Progenitor cell of endocrine pancreas (in vitro differentiated cells): ENCODE results near the gene NAA25. TPM values are rescaled to one million over a fixed set of nuclear protein-coding genes. Genes with fewer than 3 reads are reported as not detected.
A peak's percentile ranks its signal among the peaks of the same experiment; 100 is the strongest.

ENCODE experiments used
- DNase-seq: peaks from one replicate; pipeline ENCODE4 v3.0.0; 2021; ENCODE audit warnings: low spot score; ENCODE audit not compliant: unreplicated experiment
- H3K27ac Mint-ChIP-seq: 2 replicates; pipeline ENCODE4 v1.8.0; 2021; ENCODE audit warnings: mild to moderate bottlenecking, moderate library complexity, mixed read lengths
- H3K27me3 Mint-ChIP-seq: 2 replicates; pipeline ENCODE4 v1.8.0; 2021; ENCODE audit warnings: mixed read lengths
- H3K36me3 Mint-ChIP-seq: 2 replicates; pipeline ENCODE4 v1.8.0; 2022; ENCODE audit warnings: mixed read lengths; ENCODE audit not compliant: insufficient read depth
- H3K4me1 Mint-ChIP-seq: 2 replicates; pipeline ENCODE4 v1.8.0; 2021; ENCODE audit warnings: low read depth, mixed read lengths
- H3K4me3 Mint-ChIP-seq: 2 replicates; pipeline ENCODE4 v1.8.0; 2021; ENCODE audit warnings: low read depth, mild to moderate bottlenecking, moderate library complexity, mixed read lengths
- H3K9me3 Mint-ChIP-seq: 2 replicates; pipeline ENCODE4 v1.8.0; 2021; ENCODE audit warnings: low read depth, mixed read lengths
- CTCF ChIP-seq: fragments of 200-600 bp; sonication (generic); IDR thresholded peaks from one replicate; pipeline ENCODE4 v1.5.0; 2021; ENCODE audit warnings: antibody characterized with exemption, mild to moderate bottlenecking; ENCODE audit not compliant: unreplicated experiment
- total RNA-seq: library from RNA; stranded (reverse); gene quantifications from 2 replicates; pipeline ENCODE4 v1.2.1, GENCODE V29; 2021

Gene NAA25
- total RNA-seq, 1 donor from 2014 or later, result 34.5 TPM

- H3K9me3 Mint-ChIP-seq, result peaks cover 7% of the 10 kb centered on the region
- H3K4me3 Mint-ChIP-seq, result peak overlapping the region; percentile 54
- DNase-seq, result no peak
- peaks cover 26% of the 10 kb centered on the region for H3K36me3 Mint-ChIP-seq
- H3K27me3 Mint-ChIP-seq, result no peaks in the 10 kb centered on the region
- peaks cover 20% of the 10 kb centered on the region for H3K4me1 Mint-ChIP-seq
- peak overlapping the region; percentile 50 for H3K27ac Mint-ChIP-seq
- no peak for TF ChIP-seq CTCF
These were observed 92.6 kb downstream of the NAA25 start for GRCh38 chr12:112015938-112016337.

GRCh38 chr12:112013601-112014402, 94.8 kb downstream of the NAA25 start:
- peak; percentile 26 for DNase-seq
- H3K4me1 Mint-ChIP-seq, result peaks cover 25% of the 10 kb centered on the region
- peaks cover 7% of the 10 kb centered on the region for H3K9me3 Mint-ChIP-seq
- TF ChIP-seq CTCF, result peak; percentile 21
- H3K27ac Mint-ChIP-seq, result peak overlapping the region; percentile 98
- no peaks in the 10 kb centered on the region for H3K27me3 Mint-ChIP-seq
- H3K4me3 Mint-ChIP-seq, result peak overlapping the region; percentile 83
- H3K36me3 Mint-ChIP-seq, result peaks cover 25% of the 10 kb centered on the region

GRCh38 chr12:112012775-112013600, 95.6 kb downstream of the NAA25 start, which contains the start of the genes ERP29 and TMEM116:
TSS of gene ERP29 (plus strand) at chr12:112013426. CDS start at chr12:112013466, 40 bp downstream.
TSS of gene TMEM116 (minus strand) at chr12:112013165. CDS start at chr12:112005270, 7,895 bp downstream.
- peaks cover 20% of the 10 kb centered on the region for H3K36me3 Mint-ChIP-seq
- peak; percentile 100 for DNase-seq
- peak within 1 kb of the TSS; percentile 83 for H3K4me3 Mint-ChIP-seq
- no peaks in the 10 kb centered on the region for H3K27me3 Mint-ChIP-seq
- H3K9me3 Mint-ChIP-seq, result peaks cover 7% of the 10 kb centered on the region
- peaks cover 25% of the 10 kb centered on the region for H3K4me1 Mint-ChIP-seq
- TF ChIP-seq CTCF, result peak; percentile 53
- peak within 1 kb of the TSS; percentile 98 for H3K27ac Mint-ChIP-seq

- peak overlapping the region; percentile 83 for H3K4me3 Mint-ChIP-seq
- peak overlapping the region; percentile 25 for H3K27ac Mint-ChIP-seq
- H3K4me1 Mint-ChIP-seq, result peaks cover 31% of the 10 kb centered on the region
- H3K27me3 Mint-ChIP-seq, result no peaks in the 10 kb centered on the region
- H3K36me3 Mint-ChIP-seq, result peaks cover 17% of the 10 kb centered on the region
- DNase-seq, result no peak
- peaks cover 7% of the 10 kb centered on the region for H3K9me3 Mint-ChIP-seq
- TF ChIP-seq CTCF, result no peak
These were observed 96.9 kb downstream of the NAA25 start for GRCh38 chr12:112011685-112012084.
